ENCODE measurements around the gene RAC3. TPM values are rescaled to one million over a fixed set of nuclear protein-coding genes. Genes with fewer than 3 reads are reported as not detected.

The RAC3 gene
- total and polyA plus RNA-seq, 2 of the 8 experiments (the other 6 are each of a cell fraction or from before 2014, with no cell fraction given), result 177 to 299 TPM

DNA sequence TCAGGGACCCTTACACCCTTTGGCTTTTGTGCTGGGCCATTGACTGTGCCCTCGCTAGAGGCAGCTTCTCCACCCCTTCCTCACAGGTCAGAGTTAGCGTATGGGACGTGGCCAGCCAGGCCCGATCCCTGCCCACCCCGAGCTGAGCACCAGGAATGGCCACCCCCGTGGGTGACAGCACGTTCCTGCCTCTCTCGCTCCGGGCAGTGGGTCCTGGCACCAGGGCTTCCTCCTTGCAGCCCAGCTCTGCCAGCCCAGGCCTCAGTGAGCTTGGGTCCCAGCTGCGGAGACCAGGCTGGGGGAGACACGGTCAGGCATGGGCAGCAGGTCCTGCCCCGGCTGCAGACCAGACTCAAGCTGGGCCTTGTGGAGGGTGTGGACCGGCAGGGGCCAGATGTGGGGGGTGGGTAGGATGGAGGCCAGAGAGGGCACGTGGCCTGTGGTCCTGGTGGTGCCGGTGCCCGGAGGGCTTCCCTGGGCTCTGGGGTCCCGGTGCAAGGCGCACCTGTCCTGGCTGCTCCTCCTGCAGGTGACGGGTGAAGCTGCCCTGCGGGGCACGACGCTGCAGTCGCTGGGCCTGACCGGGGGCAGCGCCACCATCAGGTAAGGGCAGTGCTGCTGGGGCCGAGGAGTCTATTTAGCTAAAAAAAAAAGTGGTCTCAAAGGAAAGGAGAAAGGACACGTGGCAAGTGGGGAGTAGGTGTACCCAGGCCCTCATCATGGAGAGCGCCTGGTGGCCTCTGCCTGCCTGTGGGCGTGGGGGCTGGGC, 35.8 kb upstream of the RAC3 start (continued):
- no peak for TF ChIP-seq SP4 (IDR thresholded peaks at IDR 0.05; ENCODE audit: low read length)
- TF ChIP-seq SIRT6 (IDR thresholded peaks at IDR 0.05; ENCODE audit: low read length), result no peak
- TF ChIP-seq EGR1 (IDR thresholded peaks at IDR 0.05; ENCODE audit: borderline replicate concordance, low read depth, low read length), result 0 out of 2 replicates have a peak, but pooled peaks have one; percentile 36
- TF ChIP-seq CHD2 (IDR thresholded peaks at IDR 0.05; ENCODE audit: low read length), result no peak
- no peak for TF ChIP-seq CEBPB (IDR thresholded peaks at IDR 0.05; ENCODE audit: low read depth, low read length)
- TF ChIP-seq POLR2A (IDR thresholded peaks at IDR 0.05; ENCODE audit: control extremely low read depth in 1 of 2, low read depth in 2 of 2, low read length in 2 of 2), result no peak
- TF ChIP-seq BACH1 (IDR thresholded peaks at IDR 0.05; ENCODE audit: low read length), result no peak
- no peak for TF ChIP-seq RBBP5 (IDR thresholded peaks at IDR 0.05; ENCODE audit: borderline replicate concordance, low read depth, low read length)
- 0 out of 2 replicates have a peak, but pooled peaks have one; percentile 12 for TF ChIP-seq FOSL1 (IDR thresholded peaks at IDR 0.05; ENCODE audit: insufficient read depth, low read depth, low read length)
- no peak for TF ChIP-seq TAF1 (IDR thresholded peaks at IDR 0.05; ENCODE audit: low read depth, low read length)
- no peak for TF ChIP-seq HDAC6 (IDR thresholded peaks at IDR 0.05; ENCODE audit: low read depth, low read length)
- no peak for TF ChIP-seq CTBP2 (IDR thresholded peaks at IDR 0.05; ENCODE audit: borderline replicate concordance, insufficient read depth, insufficient read length, low read length)

All from H1 (cell line).